Transverse colon (tissue), 4 donors: ENCODE measurements around the gene PDE8B. TPM values are rescaled to one million over a fixed set of nuclear protein-coding genes. Genes with fewer than 3 reads are reported as not detected.

Experiments
- DNase-seq: peaks from one replicate; pipeline ENCODE4 v3.0.0-alpha.2; 2019
- H3K27ac ChIP-seq, 4 donors: fragments of 200-600 bp; sonication (generic); 2 replicates each; pipeline ENCODE4 v1.5.1; 2016 to 2018; ENCODE audit warnings: inconsistent platforms in 4 of 4
- H3K27me3 ChIP-seq: fragments of 200-600 bp; sonication (generic); 2 replicates; pipeline ENCODE4 v1.5.1; 2017; ENCODE audit warnings: inconsistent platforms
- H3K36me3 ChIP-seq, 4 donors: fragments of 200-600 bp; sonication (generic); 2 replicates each; pipeline ENCODE4 v1.5.1; 2017 to 2019; ENCODE audit warnings: inconsistent platforms in 4 of 4
- H3K4me1 ChIP-seq, 4 donors: fragments of 200-600 bp; sonication (generic); 2 replicates each; pipeline ENCODE4 v1.5.1; 2017 to 2020; ENCODE audit warnings: inconsistent platforms in 4 of 4
- H3K4me3 ChIP-seq, 4 donors: fragments of 200-600 bp; sonication (generic); 1 replicate in 1 of 4; 2 replicates in 3 of 4; pipeline versions ENCODE4 v1.5.1 to v1.6.1; 2017 to 2019; ENCODE audit warnings: inconsistent platforms in 4 of 4
- H3K9me3 ChIP-seq, 2 donors: fragments of 200-600 bp; sonication (generic); 2 replicates each; pipeline ENCODE4 v1.5.1; 2017 to 2019; ENCODE audit warnings: inconsistent platforms in 2 of 2
- CTCF ChIP-seq, 5 experiments: fragments of 200-600 bp in 3 of 5; fragments of 450-650 bp in 2 of 5; sonication (generic) in 3 of 5; IDR thresholded peaks; 1 replicate in 2 of 5; 2 replicates in 3 of 5; pipeline ENCODE4 v1.5.1; 2016 to 2017; ENCODE audit warnings: antibody characterized with exemption in 5 of 5, inconsistent platforms in 3 of 5, mild to moderate bottlenecking in 2 of 5, moderate library complexity in 1 of 5
- EP300 ChIP-seq: sonication (generic); formaldehyde crosslinking; IDR thresholded peaks from one replicate; pipeline ENCODE4 v1.6.1; 2017; ENCODE audit warnings: antibody characterized with exemption, low read depth
- POLR2A ChIP-seq: fragments of 450-650 bp; IDR thresholded peaks from one replicate; pipeline ENCODE4 v1.6.1; 2016; ENCODE audit warnings: antibody characterized with exemption, mild to moderate bottlenecking, moderate library complexity
- POLR2AphosphoS5 ChIP-seq, 3 donors: sonication (generic); formaldehyde crosslinking; IDR thresholded peaks; one replicate each; pipeline ENCODE4 v1.6.1; 2016; ENCODE audit warnings: antibody characterized with exemption in 3 of 3
- WGBS, 2 donors: methylation state at CpG; one replicate each; pipeline ENCODE4 v1.1.5; 2018; ENCODE audit warnings: low coverage in 1 of 2; 5-methylcytosine and 5-hydroxymethylcytosine counted together
- in situ Hi-C, 4 donors: fragments of 200-750 bp; cut with MboI; loops; one replicate each; pipeline versions ENCODE4 v1.15.0 to v1.15.1; 2017; ENCODE audit warnings: low sequenced_read_pairs in 3 of 4, low pct_ligation_motif_present in 1 of 4, low pct_unique_long_range_greater_than_20kb in 1 of 4
- intact Hi-C: fragments of 100-400 bp; cut with DNase I; formaldehyde crosslinking; loops from one replicate; pipeline ENCODE4 v1.15.1; 2023; ENCODE audit warnings: low total_unique reads
- total RNA-seq, 4 donors: library from RNA; depleted of rRNA; stranded (reverse); fragments of >200 nt; gene quantifications; one replicate each; pipeline ENCODE4 v1.1.0, GENCODE V29; 2016

The PDE8B gene
- total RNA-seq, 4 donors from 2014 or later: 0.40 to 22.4 (median 1.2) TPM

DNA sequence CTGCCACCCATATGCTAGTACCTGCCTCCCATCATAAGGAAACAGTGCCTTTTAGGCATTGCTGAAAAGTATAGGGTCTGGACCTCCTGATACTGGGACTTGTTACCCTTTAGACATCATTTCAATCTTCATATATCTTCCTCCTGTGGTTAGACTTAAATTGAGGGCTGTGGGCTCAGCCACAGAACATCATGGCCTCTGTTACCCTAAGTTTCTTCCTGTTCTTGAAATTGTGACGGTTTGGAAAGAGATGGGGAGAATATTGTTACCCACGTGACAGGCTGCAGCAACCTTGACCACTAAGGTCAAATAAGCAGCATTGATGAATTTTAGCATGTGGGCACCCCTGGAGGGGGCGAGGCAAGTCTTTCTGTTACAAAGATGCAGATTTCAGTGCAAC is 87.7 kb downstream of the PDE8B start:
- DNase-seq: no peak
- in situ Hi-C loops (no loop called here), intact Hi-C loops (no loop called here)
- WGBS, 2 donors: 40 to 69% methylated on average over 1 to 3 of the region's 3 CpGs
- H3K27me3 ChIP-seq: no peaks in the 10 kb centered on the region
- H3K36me3 ChIP-seq: no peaks in the 10 kb centered on the region
- TF ChIP-seq POLR2A (no peak), EP300 (no peak)
- H3K27ac ChIP-seq: no peak overlapping the region
- no peaks in the 10 kb centered on the region for H3K9me3 ChIP-seq
- H3K4me3 ChIP-seq: no peak overlapping the region
- peaks cover 0 to 5% (median 2%) of the 10 kb centered on the region in 4 donors for H3K4me1 ChIP-seq

- in situ Hi-C loops: no loop called here
- Histone ChIP-seq H3K27ac (no peak overlapping the region), H3K27me3 (no peaks in the 10 kb centered on the region), H3K4me1 (peaks cover 0 to 9% (median 2%) of the 10 kb centered on the region in 4 donors), H3K4me3 (no peak overlapping the region), H3K36me3 (no peaks in the 10 kb centered on the region), H3K9me3 (no peaks in the 10 kb centered on the region)
- no peak for TF ChIP-seq POLR2A
- no peak for TF ChIP-seq CTCF (IDR thresholded peaks at IDR 0.05)
- no peak for TF ChIP-seq POLR2AphosphoS5 (IDR thresholded peaks at IDR 0.05)
- no peak for TF ChIP-seq EP300
- intact Hi-C loops: loop anchor here (5.0 kb wide), 1 partner anchor 1177 kb away; no protein-coding TSS in a partner anchor
- DNase-seq: peak; percentile 27
- 32 to 44% methylated on average over 3 of the region's 3 CpGs for WGBS, 2 donors
These were observed 90.0 kb downstream of the PDE8B start for GRCh38 chr5:77300451-77300850.

GRCh38 chr5:77301447-77301883 is 91.0 kb downstream of the PDE8B start:
- H3K36me3 ChIP-seq: no peaks in the 10 kb centered on the region
- intact Hi-C loops: loop anchor here (5.0 kb wide), 1 partner anchor 1176 kb away; no protein-coding TSS in a partner anchor
- DNase-seq: no peak
- H3K27ac ChIP-seq: peak overlapping the region in 1 of 4 donors; percentile 22
- WGBS, 2 donors: 47 to 59% methylated on average over 4 of the region's 4 CpGs
- in situ Hi-C loops: no loop called here
- H3K4me1 ChIP-seq: peaks cover 0 to 13% (median 3%) of the 10 kb centered on the region in 4 donors
- no peaks in the 10 kb centered on the region for H3K9me3 ChIP-seq
- no peak for TF ChIP-seq CTCF (IDR thresholded peaks at IDR 0.05)
- H3K4me3 ChIP-seq: no peak overlapping the region
- H3K27me3 ChIP-seq: no peaks in the 10 kb centered on the region

DNA sequence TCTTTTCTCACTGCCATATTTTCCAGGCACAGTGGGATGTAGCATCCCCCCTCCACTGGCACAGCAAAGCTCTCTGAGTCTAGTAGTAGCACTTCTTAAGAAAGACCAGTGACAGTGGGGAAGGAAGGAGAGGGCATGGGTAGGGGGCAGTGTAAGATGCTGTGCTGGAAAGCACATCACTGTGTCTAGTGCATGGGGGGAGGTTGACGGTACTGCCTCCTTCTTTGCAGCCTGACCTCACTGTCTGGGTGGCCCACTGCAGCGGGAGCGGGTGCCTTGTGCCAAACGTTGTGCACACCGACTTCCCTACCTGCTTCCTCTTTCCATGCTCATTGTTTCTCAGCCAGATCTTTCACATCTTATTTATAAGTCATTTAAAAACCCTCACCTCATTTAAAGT is 91.8 kb downstream of the PDE8B start:
- TF ChIP-seq POLR2A (no peak), EP300 (no peak), CTCF (IDR thresholded peaks at IDR 0.05) (no peak), POLR2AphosphoS5 (IDR thresholded peaks at IDR 0.05) (no peak)
- Histone ChIP-seq H3K27ac (peak overlapping the region in 1 of 4 donors; percentile 5), H3K36me3 (no peaks in the 10 kb centered on the region), H3K4me1 (peaks cover 0 to 20% (median 7%) of the 10 kb centered on the region in 4 donors), H3K4me3 (no peak overlapping the region), H3K9me3 (no peaks in the 10 kb centered on the region), H3K27me3 (no peaks in the 10 kb centered on the region)
- intact Hi-C loops: loop anchor here (5.0 kb wide), 1 partner anchor 1175 kb away; no protein-coding TSS in a partner anchor
- in situ Hi-C loops: no loop called here
- 64 to 66% methylated on average over 4 to 5 of the region's 5 CpGs for WGBS, 2 donors
- no peak for DNase-seq

DNA sequence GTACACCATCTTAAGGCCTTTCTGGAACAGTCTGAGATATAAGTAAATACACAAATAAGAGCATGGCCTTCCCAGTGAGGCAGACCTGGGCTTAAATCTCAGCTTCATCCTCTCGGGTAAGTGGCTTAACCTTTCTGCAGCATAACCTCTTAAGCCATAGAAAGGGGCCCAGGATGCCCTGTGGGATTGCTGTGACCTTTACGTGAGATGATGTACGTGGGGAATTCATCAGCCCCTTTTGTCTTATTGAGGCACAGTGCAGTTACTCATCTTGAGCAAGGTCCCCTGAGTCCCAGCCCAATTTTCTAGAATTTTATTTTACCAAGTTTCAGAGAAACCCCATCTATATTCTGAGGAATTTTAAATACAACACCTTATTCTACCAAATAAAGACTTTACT is 92.2 kb downstream of the PDE8B start:
- 71 to 83% methylated on average over 2 to 3 of the region's 3 CpGs for WGBS, 2 donors
- peaks cover 0 to 20% (median 7%) of the 10 kb centered on the region in 4 donors for H3K4me1 ChIP-seq

More for the DNA sequence above, 92.2 kb downstream of the PDE8B start:
- Histone ChIP-seq H3K27ac (peak overlapping the region in 1 of 4 donors; percentile 5), H3K9me3 (no peaks in the 10 kb centered on the region), H3K36me3 (no peaks in the 10 kb centered on the region), H3K4me3 (no peak overlapping the region), H3K27me3 (no peaks in the 10 kb centered on the region)
- no peak for TF ChIP-seq POLR2A
- no peak for TF ChIP-seq CTCF (IDR thresholded peaks at IDR 0.05)
- TF ChIP-seq POLR2AphosphoS5 (IDR thresholded peaks at IDR 0.05): no peak
- no peak for TF ChIP-seq EP300
- in situ Hi-C loops (no loop called here), intact Hi-C loops (loop anchor here (5.0 kb wide), 1 partner anchor 1175 kb away; no protein-coding TSS in a partner anchor)
- no peak for DNase-seq
